H9 (cell line): ENCODE data around the gene MICU1. TPM values are rescaled to one million over a fixed set of nuclear protein-coding genes. Genes with fewer than 3 reads are reported as not detected.

Experiments
- DNase-seq: peaks from one replicate; pipeline ENCODE4 v3.0.0-alpha.2; 2017
- H2AFZ ChIP-seq: one replicate; pipeline ENCODE4 v1.6.1; 2013; ENCODE audit warnings: mild to moderate bottlenecking, low read length, control low read depth, moderate library complexity
- H2AK5ac ChIP-seq: 2 replicates; pipeline ENCODE4 v1.6.1; 2013; ENCODE audit warnings: low read length, control low read depth, mixed read lengths; ENCODE audit not compliant: insufficient read length
- H2BK120ac ChIP-seq: one replicate; pipeline ENCODE4 v1.6.1; 2013; ENCODE audit warnings: low read depth, mild to moderate bottlenecking, low read length, control low read depth, inconsistent platforms; ENCODE audit not compliant: poor library complexity, severe bottlenecking
- H2BK12ac ChIP-seq: 2 replicates; pipeline ENCODE4 v1.6.1; 2013; ENCODE audit warnings: low read length, control low read depth, mixed read lengths, low read depth; ENCODE audit not compliant: insufficient read length
- H2BK15ac ChIP-seq: 2 replicates; pipeline ENCODE4 v1.6.1; 2013; ENCODE audit warnings: low read depth, low read length, control low read depth
- H2BK20ac ChIP-seq: one replicate; pipeline ENCODE4 v1.6.1; 2013; ENCODE audit warnings: low read depth, mild to moderate bottlenecking, low read length, control low read depth, inconsistent platforms; ENCODE audit not compliant: poor library complexity, severe bottlenecking
- H2BK5ac ChIP-seq: 2 replicates; pipeline ENCODE4 v1.6.1; 2013; ENCODE audit warnings: low read length, control low read depth, mixed read lengths; ENCODE audit not compliant: insufficient read length
- H3K14ac ChIP-seq: 2 replicates; pipeline ENCODE4 v1.6.1; 2013; ENCODE audit warnings: low read length, control low read depth; ENCODE audit not compliant: insufficient read depth
- H3K18ac ChIP-seq: 2 replicates; pipeline ENCODE4 v1.6.1; 2013; ENCODE audit warnings: low read depth, mild to moderate bottlenecking, mixed read lengths, low read length, control low read depth; ENCODE audit not compliant: insufficient read length
- H3K23ac ChIP-seq: 2 replicates; pipeline ENCODE4 v1.6.1; 2013; ENCODE audit warnings: low read length, control low read depth, mixed read lengths, low read depth; ENCODE audit not compliant: insufficient read length
- H3K23me2 ChIP-seq: 2 replicates; pipeline ENCODE4 v1.6.1; 2013; ENCODE audit warnings: low read depth, mild to moderate bottlenecking, mixed read lengths, low read length, control low read depth; ENCODE audit not compliant: insufficient read length, poor library complexity, severe bottlenecking
- H3K27ac ChIP-seq: 2 replicates; pipeline ENCODE4 v1.5.1; 2013; ENCODE audit warnings: low read length, control low read depth, mixed read lengths, low read depth; ENCODE audit not compliant: insufficient read length
- H3K27me3 ChIP-seq: 2 replicates; pipeline ENCODE4 v1.6.1; 2013; ENCODE audit warnings: low read length, control low read depth, inconsistent platforms; ENCODE audit not compliant: insufficient read depth
- H3K4ac ChIP-seq: 2 replicates; pipeline ENCODE4 v1.6.1; 2013; ENCODE audit warnings: low read depth, mild to moderate bottlenecking, control low read depth, inconsistent platforms, low read length, moderate library complexity
- H3K4me1 ChIP-seq: 2 replicates; pipeline ENCODE4 v1.6.1; 2013; ENCODE audit warnings: low read length, control low read depth, inconsistent platforms; ENCODE audit not compliant: insufficient read depth
- H3K4me2 ChIP-seq: 2 replicates; pipeline ENCODE4 v1.6.1; 2013; ENCODE audit warnings: low read length, control low read depth, mixed read lengths; ENCODE audit not compliant: insufficient read length, insufficient read depth
- H3K56ac ChIP-seq: 2 replicates; pipeline ENCODE4 v1.6.1; 2013; ENCODE audit warnings: low read depth, mild to moderate bottlenecking, mixed read lengths, low read length, control low read depth; ENCODE audit not compliant: insufficient read length
- H3K79me1 ChIP-seq: 2 replicates; pipeline ENCODE4 v1.6.1; 2013; ENCODE audit warnings: low read depth, mild to moderate bottlenecking, moderate library complexity, low read length, control low read depth, inconsistent platforms; ENCODE audit not compliant: insufficient read depth, poor library complexity, severe bottlenecking
- H3K79me2 ChIP-seq: 2 replicates; pipeline ENCODE4 v1.6.1; 2013; ENCODE audit warnings: low read length, control low read depth, inconsistent platforms; ENCODE audit not compliant: insufficient read depth
- H3K9ac ChIP-seq: 2 replicates; pipeline ENCODE4 v1.6.1; 2013; ENCODE audit warnings: low read length, control low read depth, mixed read lengths; ENCODE audit not compliant: insufficient read length; ENCODE audit errors: extremely low read depth
- H3K9me3 ChIP-seq: one replicate; pipeline ENCODE4 v1.6.1; 2013; ENCODE audit warnings: low read depth, low read length, inconsistent platforms; ENCODE audit not compliant: control insufficient read depth
- H3T11ph ChIP-seq: one replicate; pipeline ENCODE4 v1.6.1; 2013; ENCODE audit warnings: mild to moderate bottlenecking, low read length, control low read depth, inconsistent platforms
- H4K20me1 ChIP-seq: one replicate; pipeline ENCODE4 v1.6.1; 2013; ENCODE audit not compliant: control insufficient read depth, insufficient read length, insufficient read depth
- H4K5ac ChIP-seq: 2 replicates; pipeline ENCODE4 v1.6.1; 2013; ENCODE audit warnings: low read depth, mild to moderate bottlenecking, mixed read lengths, low read length, control low read depth; ENCODE audit not compliant: insufficient read length
- H4K8ac ChIP-seq: replicated peaks from 2 replicates; pipeline ENCODE4 v1.6.1; 2013; ENCODE audit warnings: low read length, control low read depth, mixed read lengths, low read depth; ENCODE audit not compliant: insufficient read length
- H4K91ac ChIP-seq: 2 replicates; pipeline ENCODE4 v1.6.1; 2013; ENCODE audit warnings: low read depth, mild to moderate bottlenecking, moderate library complexity, mixed read lengths, low read length, control low read depth; ENCODE audit not compliant: insufficient read length
- H3K27ac Mint-ChIP-seq, 3 experiments: 2 replicates in 2 of 3; 3 replicates in 1 of 3; pipeline ENCODE4 v1.8.0; 2020 to 2021; ENCODE audit warnings: mixed read lengths in 3 of 3, mild to moderate bottlenecking in 1 of 3, moderate library complexity in 1 of 3
- H3K27me3 Mint-ChIP-seq: 2 replicates; pipeline ENCODE4 v1.8.0; 2021; ENCODE audit warnings: low read depth, mild to moderate bottlenecking, moderate library complexity, mixed read lengths
- H3K36me3 Mint-ChIP-seq, 3 experiments: 2 replicates in 2 of 3; 3 replicates in 1 of 3; pipeline ENCODE4 v1.8.0; 2020 to 2021; ENCODE audit warnings: low read depth in 3 of 3, mixed read lengths in 3 of 3; ENCODE audit not compliant: insufficient read depth in 1 of 3
- H3K4me1 Mint-ChIP-seq, 2 experiments: 2 replicates each; pipeline ENCODE4 v1.8.0; 2020; ENCODE audit warnings: mixed read lengths in 2 of 2
- H3K4me3 Mint-ChIP-seq, 2 experiments: 2 replicates in 1 of 2; 3 replicates in 1 of 2; pipeline ENCODE4 v1.8.0; 2020 to 2021; ENCODE audit warnings: mild to moderate bottlenecking in 2 of 2, mixed read lengths in 2 of 2, moderate library complexity in 1 of 2
- H3K9me3 Mint-ChIP-seq, 2 experiments: 2 replicates in 1 of 2; 3 replicates in 1 of 2; pipeline ENCODE4 v1.8.0; 2020; ENCODE audit warnings: mild to moderate bottlenecking in 2 of 2, mixed read lengths in 2 of 2, moderate library complexity in 1 of 2
- WGBS: extraction: QIAGEN DNeasy Blood & Tissue Kit; methylation state at CpG from one replicate; pipeline ENCODE4 v1.1.7; 2013; ENCODE audit warnings: missing lambda C conversion rate, low lambda C conversion rate, mixed read lengths; ENCODE audit not compliant: insufficient read length; ENCODE audit errors: extremely low coverage; 5-methylcytosine and 5-hydroxymethylcytosine counted together
- total RNA-seq: library from RNA; stranded (reverse); gene quantifications from 2 replicates; pipeline ENCODE4 v1.2.1, GENCODE V29; 2021
- TF ChIP-seq, protein P1 (sequence below): fragments of 200-600 bp; sonication (generic); conservative IDR thresholded peaks from 3 replicates; pipeline ENCODE4 v1.8.0; 2021; ENCODE audit warnings: antibody characterized with exemption, mild to moderate bottlenecking

MICU1 gene
- total RNA-seq, 1 experiment from 2014 or later, result 33.2 TPM

DNA sequence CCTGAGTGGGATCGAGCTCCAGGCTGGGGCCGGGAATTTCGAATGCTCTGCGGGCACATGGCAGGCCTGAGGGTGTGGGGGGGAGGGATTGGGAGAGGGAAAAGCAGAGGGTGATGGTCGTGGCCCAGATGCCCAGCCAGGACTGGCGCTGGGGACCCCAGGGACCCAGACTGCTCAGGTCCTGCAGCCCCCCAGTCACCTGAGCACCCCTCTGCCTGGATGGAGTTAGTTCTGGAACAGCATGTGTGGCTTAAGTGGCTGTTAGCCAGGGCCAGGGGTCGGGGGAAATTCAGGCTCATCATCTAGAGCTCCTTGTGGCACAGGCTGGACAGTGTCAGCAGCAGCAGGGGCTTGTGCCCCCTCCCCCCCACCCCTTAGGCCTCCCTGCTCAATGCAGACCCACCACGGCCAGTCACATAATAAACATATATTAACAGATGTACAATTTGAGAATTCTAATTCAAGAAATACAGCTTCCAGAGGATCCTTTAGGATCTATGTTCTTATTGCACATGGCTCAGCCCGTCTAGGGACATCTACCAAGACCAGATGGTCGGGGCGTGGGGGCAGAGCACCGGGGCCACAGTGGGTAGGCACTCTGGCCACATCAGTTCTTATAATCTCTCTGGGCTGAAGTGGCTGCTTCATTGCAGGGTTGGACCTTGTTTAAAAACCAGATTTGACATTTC is 293.3 kb downstream of the MICU1 start:
- peaks cover 6 to 37% (median 7%) of the 10 kb centered on the region in 3 experiments for H3K36me3 Mint-ChIP-seq
- no peak for DNase-seq
- Histone ChIP-seq H3K23ac (no peak overlapping the region), H3K79me2 (no peaks in the 10 kb centered on the region), H4K20me1 (no peaks in the 10 kb centered on the region), H2BK15ac (no peak overlapping the region), H3K79me1 (no peaks in the 10 kb centered on the region), H3K4ac (no peak overlapping the region), H3K4me1 (peaks cover 5% of the 10 kb centered on the region; the same call in 1 of the 2 replicates), H2BK5ac (peak overlapping the region; percentile 44), H3K23me2 (no peaks in the 10 kb centered on the region), H3K14ac (peak overlapping the region; percentile 83), H3K9ac (peak overlapping the region; percentile 1), H3K27me3 (no peaks in the 10 kb centered on the region), H3T11ph (no peak overlapping the region), H2AK5ac (no peak overlapping the region), H2BK120ac (no peak overlapping the region), H4K5ac (peak overlapping the region; percentile 26), H3K27ac (peak overlapping the region; percentile 32), H3K9me3 (no peaks in the 10 kb centered on the region), H3K4me2 (peak overlapping the region; percentile 8), H3K18ac (peak overlapping the region; percentile 92), H2AFZ (no peak overlapping the region), H4K91ac (no peak overlapping the region), H3K56ac (no peak overlapping the region), H2BK20ac (no peak overlapping the region), H2BK12ac (peak overlapping the region; percentile 97), H4K8ac (no peak overlapping the region)
- WGBS, result no CpG with 5 or more reads among the region's 12 CpGs
- H3K27ac Mint-ChIP-seq, result peak overlapping the region; percentile 68 to 98 (median 96); a peak in 6 of 7 replicates
- H3K4me1 Mint-ChIP-seq, result peaks cover 38 to 55% of the 10 kb centered on the region in 2 experiments
- no peaks in the 10 kb centered on the region; the same call in none of the 2 replicates for H3K27me3 Mint-ChIP-seq
- peak overlapping the region; percentile 42 to 53; a peak in 4 of 5 replicates for H3K4me3 Mint-ChIP-seq
- H3K9me3 Mint-ChIP-seq, result no peaks in the 10 kb centered on the region; a peak in 1 of 5 replicates
- TF ChIP-seq, protein P1, sequence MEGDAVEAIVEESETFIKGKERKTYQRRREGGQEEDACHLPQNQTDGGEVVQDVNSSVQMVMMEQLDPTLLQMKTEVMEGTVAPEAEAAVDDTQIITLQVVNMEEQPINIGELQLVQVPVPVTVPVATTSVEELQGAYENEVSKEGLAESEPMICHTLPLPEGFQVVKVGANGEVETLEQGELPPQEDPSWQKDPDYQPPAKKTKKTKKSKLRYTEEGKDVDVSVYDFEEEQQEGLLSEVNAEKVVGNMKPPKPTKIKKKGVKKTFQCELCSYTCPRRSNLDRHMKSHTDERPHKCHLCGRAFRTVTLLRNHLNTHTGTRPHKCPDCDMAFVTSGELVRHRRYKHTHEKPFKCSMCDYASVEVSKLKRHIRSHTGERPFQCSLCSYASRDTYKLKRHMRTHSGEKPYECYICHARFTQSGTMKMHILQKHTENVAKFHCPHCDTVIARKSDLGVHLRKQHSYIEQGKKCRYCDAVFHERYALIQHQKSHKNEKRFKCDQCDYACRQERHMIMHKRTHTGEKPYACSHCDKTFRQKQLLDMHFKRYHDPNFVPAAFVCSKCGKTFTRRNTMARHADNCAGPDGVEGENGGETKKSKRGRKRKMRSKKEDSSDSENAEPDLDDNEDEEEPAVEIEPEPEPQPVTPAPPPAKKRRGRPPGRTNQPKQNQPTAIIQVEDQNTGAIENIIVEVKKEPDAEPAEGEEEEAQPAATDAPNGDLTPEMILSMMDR, result no peak
